Epithelial cell of proximal tubule (primary cell): ENCODE results near the gene RGS6. TPM values are rescaled to one million over a fixed set of nuclear protein-coding genes. Genes with fewer than 3 reads are reported as not detected.

Source experiments
- DNase-seq: peaks from one replicate; pipeline ENCODE4 v3.0.0-alpha.2; 2011; ENCODE audit warnings: low read depth
- H3K4me3 ChIP-seq: 2 replicates; pipeline ENCODE4 v1.5.1; 2011; ENCODE audit warnings: low read depth, mild to moderate bottlenecking, low read length
- CTCF ChIP-seq: conservative IDR thresholded peaks from 2 replicates; pipeline ENCODE4 v1.5.1; 2012; ENCODE audit warnings: low read depth, mild to moderate bottlenecking, low read length
- total RNA-seq: library from RNA; depleted of rRNA; stranded (reverse); fragments of >200 nt; gene quantifications from 2 replicates; pipeline ENCODE4 v1.2.3, GENCODE V29; 2015

The RGS6 gene
- total RNA-seq, 1 donor from 2014 or later = not detected

GRCh38 chr14:72524295-72524629, 592.0 kb downstream of the RGS6 start:
- no peak for DNase-seq
- TF ChIP-seq CTCF = no peak
- H3K4me3 ChIP-seq = no peak overlapping the region

- no peak overlapping the region for H3K4me3 ChIP-seq
- no peak for TF ChIP-seq CTCF
- DNase-seq = no peak
Observed at GRCh38 chr14:72525087-72525915, 593.1 kb downstream of the RGS6 start.

- DNase-seq = no peak
- H3K4me3 ChIP-seq = no peak overlapping the region
- no peak for TF ChIP-seq CTCF
Observed at GRCh38 chr14:72527591-72527990, 595.4 kb downstream of the RGS6 start.

GRCh38 chr14:72528059-72528862, 596.0 kb downstream of the RGS6 start:
- no peak overlapping the region for H3K4me3 ChIP-seq
- DNase-seq = no peak
- TF ChIP-seq CTCF = no peak

GRCh38 chr14:72528863-72529175, 596.6 kb downstream of the RGS6 start:
- no peak for TF ChIP-seq CTCF
- no peak overlapping the region for H3K4me3 ChIP-seq
- DNase-seq = no peak

- TF ChIP-seq CTCF = no peak
- no peak overlapping the region for H3K4me3 ChIP-seq
- DNase-seq = no peak
Observed at GRCh38 chr14:72532686-72533454, 600.6 kb downstream of the RGS6 start.
